Tibial nerve (tissue), 4 donors: ENCODE data around the gene BCAT1. TPM values are rescaled to one million over a fixed set of nuclear protein-coding genes. Genes with fewer than 3 reads are reported as not detected.

ENCODE experiments used
- DNase-seq, 2 donors: peaks; one replicate each; pipeline ENCODE4 v3.0.0-alpha.2; 2019; ENCODE audit warnings: low spot score in 2 of 2
- H3K27ac ChIP-seq, 4 donors: fragments of 200-600 bp; sonication (generic) in 3 of 4; one replicate each; pipeline ENCODE4 v1.5.1; 2017 to 2019; ENCODE audit warnings: mild to moderate bottlenecking in 1 of 4
- H3K27me3 ChIP-seq, 2 donors: fragments of 200-600 bp; sonication (generic) in 1 of 2; one replicate each; pipeline versions ENCODE4 v1.5.1 to v1.6.0; 2017 to 2019
- H3K36me3 ChIP-seq, 3 donors: fragments of 200-600 bp; sonication (generic); one replicate each; pipeline ENCODE4 v1.5.1; 2018 to 2019
- H3K4me1 ChIP-seq, 4 donors: fragments of 200-600 bp; sonication (generic) in 3 of 4; one replicate each; pipeline ENCODE4 v1.5.1; 2017 to 2019
- H3K4me3 ChIP-seq, 4 donors: fragments of 200-600 bp; sonication (generic) in 3 of 4; one replicate each; pipeline ENCODE4 v1.5.1; 2017 to 2019; ENCODE audit warnings: mild to moderate bottlenecking in 1 of 4, moderate library complexity in 1 of 4
- H3K9me3 ChIP-seq, 4 donors: fragments of 200-600 bp; sonication (generic) in 3 of 4; one replicate each; pipeline ENCODE4 v1.5.1; 2017 to 2019
- CTCF ChIP-seq, 5 experiments: fragments of 200-600 bp in 3 of 5; fragments of 450-650 bp in 2 of 5; sonication (generic) in 3 of 5; IDR thresholded peaks; one replicate each; pipeline ENCODE4 v1.5.1; 2016 to 2019; ENCODE audit warnings: antibody characterized with exemption in 5 of 5, mild to moderate bottlenecking in 3 of 5, moderate library complexity in 2 of 5
- EP300 ChIP-seq, 2 donors: sonication (generic); formaldehyde crosslinking; IDR thresholded peaks; one replicate each; pipeline ENCODE4 v1.6.1; 2017; ENCODE audit warnings: antibody characterized with exemption in 2 of 2, mild to moderate bottlenecking in 1 of 2
- POLR2A ChIP-seq, 2 donors: fragments of 450-650 bp; IDR thresholded peaks; one replicate each; pipeline ENCODE4 v1.6.1; 2017; ENCODE audit warnings: antibody characterized with exemption in 2 of 2, mild to moderate bottlenecking in 2 of 2, moderate library complexity in 2 of 2
- WGBS, 2 donors: methylation state at CpG; one replicate each; pipeline ENCODE4 v1.1.5; 2018; 5-methylcytosine and 5-hydroxymethylcytosine counted together
- total RNA-seq, 4 donors: library from RNA; depleted of rRNA; stranded (reverse); fragments of >200 nt; gene quantifications; one replicate each; pipeline ENCODE4 v1.1.0, GENCODE V29; 2016

BCAT1 gene
- total RNA-seq, 4 donors from 2014 or later, result 17.8 to 41.1 (median 35.0) TPM

GRCh38 chr12:24881724-24882371 is 67.1 kb downstream of the BCAT1 start:
- H3K9me3 ChIP-seq, result no peaks in the 10 kb centered on the region
- TF ChIP-seq EP300 (IDR thresholded peaks at IDR 0.05) (no peak), CTCF (IDR thresholded peaks at IDR 0.05) (no peak), POLR2A (IDR thresholded peaks at IDR 0.05) (no peak)
- no peak overlapping the region for H3K27ac ChIP-seq
- WGBS, 2 donors, result 95 to 96% methylated on average over 4 of the region's 4 CpGs
- no peaks in the 10 kb centered on the region for H3K4me1 ChIP-seq
- H3K27me3 ChIP-seq, result no peaks in the 10 kb centered on the region
- H3K4me3 ChIP-seq, result no peak overlapping the region
- DNase-seq, result no peak
- H3K36me3 ChIP-seq, result no peaks in the 10 kb centered on the region

DNA sequence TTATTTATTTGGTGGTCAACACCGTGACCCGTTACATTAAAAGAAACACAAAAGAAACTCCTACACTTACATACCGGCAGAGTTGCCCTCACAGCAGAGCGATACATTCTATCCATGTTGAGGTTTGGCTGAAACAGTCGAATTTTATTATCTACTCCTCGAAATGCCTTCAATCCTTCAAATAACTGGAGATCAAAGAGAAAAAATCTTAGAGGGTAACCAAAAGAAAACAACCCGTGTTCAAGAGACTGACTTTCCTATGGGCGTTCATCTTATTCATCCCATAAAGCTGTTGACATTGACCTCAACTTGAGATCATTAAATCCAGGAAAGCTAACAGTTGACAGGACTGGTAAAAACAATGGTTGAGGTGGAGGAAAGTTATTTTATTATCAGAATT is 67.7 kb downstream of the BCAT1 start:
- Histone ChIP-seq H3K27me3 (no peaks in the 10 kb centered on the region), H3K4me3 (no peak overlapping the region), H3K36me3 (no peaks in the 10 kb centered on the region), H3K9me3 (no peaks in the 10 kb centered on the region), H3K27ac (no peak overlapping the region), H3K4me1 (no peaks in the 10 kb centered on the region)
- no peak for TF ChIP-seq CTCF (IDR thresholded peaks at IDR 0.05)
- TF ChIP-seq EP300 (IDR thresholded peaks at IDR 0.05), result no peak
- TF ChIP-seq POLR2A (IDR thresholded peaks at IDR 0.05), result no peak
- 87 to 91% methylated on average over 8 of the region's 8 CpGs for WGBS, 2 donors
- DNase-seq, result no peak

- 88 to 93% methylated on average over 5 of the region's 5 CpGs for WGBS, 2 donors
- Histone ChIP-seq H3K4me3 (no peak overlapping the region), H3K4me1 (no peaks in the 10 kb centered on the region), H3K27ac (no peak overlapping the region), H3K9me3 (no peaks in the 10 kb centered on the region), H3K36me3 (no peaks in the 10 kb centered on the region), H3K27me3 (no peaks in the 10 kb centered on the region)
- no peak for TF ChIP-seq POLR2A (IDR thresholded peaks at IDR 0.05)
- no peak for TF ChIP-seq CTCF (IDR thresholded peaks at IDR 0.05)
- no peak for TF ChIP-seq EP300 (IDR thresholded peaks at IDR 0.05)
- DNase-seq, result no peak
Observed at GRCh38 chr12:24880732-24881131, 68.2 kb downstream of the BCAT1 start.

- H3K4me3 ChIP-seq, result no peak overlapping the region
- WGBS, 2 donors, result 68 to 73% methylated on average over 2 of the region's 2 CpGs
Observed at GRCh38 chr12:24879644-24880043, 69.3 kb downstream of the BCAT1 start.

More at GRCh38 chr12:24879644-24880043, 69.3 kb downstream of the BCAT1 start:
- Histone ChIP-seq H3K36me3 (no peaks in the 10 kb centered on the region), H3K9me3 (no peaks in the 10 kb centered on the region), H3K27ac (no peak overlapping the region), H3K27me3 (no peaks in the 10 kb centered on the region), H3K4me1 (no peaks in the 10 kb centered on the region)
- no peak for DNase-seq
- TF ChIP-seq CTCF (IDR thresholded peaks at IDR 0.05), result no peak
- TF ChIP-seq EP300 (IDR thresholded peaks at IDR 0.05), result no peak
- TF ChIP-seq POLR2A (IDR thresholded peaks at IDR 0.05), result no peak
